HFFc6 (cell line): ENCODE measurements around the gene TRIM43B. TPM values are rescaled to one million over a fixed set of nuclear protein-coding genes. Genes with fewer than 3 reads are reported as not detected.
"Not testable (repeated sequence)": the region's sequence is repeated elsewhere in the genome, so short reads cannot be mapped to it uniquely, and the experiment has no call there.

Experiments
- DNase-seq: peaks from one replicate; pipeline ENCODE4 v3.0.0-alpha.2; 2018
- H3K27ac Mint-ChIP-seq: 2 replicates; pipeline ENCODE4 v1.8.0; 2020; ENCODE audit warnings: mild to moderate bottlenecking, mixed read lengths
- H3K27me3 Mint-ChIP-seq: 2 replicates; pipeline ENCODE4 v1.8.0; 2021; ENCODE audit warnings: mild to moderate bottlenecking, moderate library complexity, mixed read lengths; ENCODE audit not compliant: insufficient read depth
- H3K36me3 Mint-ChIP-seq: 2 replicates; pipeline ENCODE4 v1.8.0; 2021; ENCODE audit warnings: low read depth, mixed read lengths
- H3K4me1 Mint-ChIP-seq: 2 replicates; pipeline ENCODE4 v1.8.0; 2020; ENCODE audit warnings: low read depth, mixed read lengths
- H3K4me3 Mint-ChIP-seq: 2 replicates; pipeline ENCODE4 v1.8.0; 2020; ENCODE audit warnings: mild to moderate bottlenecking, moderate library complexity, mixed read lengths
- H3K9me3 Mint-ChIP-seq: 2 replicates; pipeline ENCODE4 v1.8.0; 2020; ENCODE audit warnings: mild to moderate bottlenecking, mixed read lengths
- CTCF ChIP-seq: fragments of 200-600 bp; sonication (generic); IDR thresholded peaks from 2 replicates; pipeline ENCODE4 v1.5.0; 2021; ENCODE audit warnings: antibody characterized with exemption, mild to moderate bottlenecking
- total RNA-seq, 6 experiments: library from RNA; stranded (reverse); fragmentation: NEBNext Ultra II Directional; extraction: Animal tissue kit (Norgen Biotek cat#: 25700); gene quantifications; 2 replicates in 1 of 6; 3 replicates in 5 of 6; pipeline ENCODE4 v1.2.3, GENCODE V29; 2021

The TRIM43B gene
- total RNA-seq, 6 experiments from 2014 or later, result not detected

- no peak for DNase-seq
- TF ChIP-seq CTCF, result no peak
- Mint-ChIP-seq H3K9me3 (no peaks in the 10 kb centered on the region; the same call in 1 of the 2 replicates), H3K27me3 (peaks cover 1% of the 10 kb centered on the region; the same call in 1 of the 2 replicates), H3K27ac (no peak overlapping the region), H3K36me3 (peaks cover 9% of the 10 kb centered on the region; the same call in 1 of the 2 replicates), H3K4me3 (no peak overlapping the region; the same call in 1 of the 2 replicates), H3K4me1 (peaks cover 28% of the 10 kb centered on the region)
Observed at GRCh38 chr2:95524195-95524594, 39.6 kb upstream of the TRIM43B start.

DNA sequence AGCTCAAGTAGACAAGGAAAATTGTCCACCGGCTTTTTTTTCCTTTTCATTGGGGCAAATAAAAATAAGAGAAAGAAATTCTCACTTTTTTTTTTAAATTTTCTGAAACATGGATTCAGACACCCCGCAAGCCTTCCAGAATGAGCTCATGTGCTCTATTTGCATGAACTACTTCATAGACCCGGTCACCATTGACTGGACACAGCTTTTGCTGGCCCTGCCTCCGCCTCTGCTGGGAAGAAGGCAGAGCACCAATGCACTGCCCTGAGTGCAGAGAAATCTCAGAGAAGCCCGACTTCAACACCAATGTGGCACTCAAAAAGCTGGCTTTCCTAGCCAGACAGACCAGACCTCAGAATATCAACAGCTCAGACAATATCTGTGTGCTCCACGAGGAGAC lies 30.2 kb upstream of the TRIM43B start:
- Mint-ChIP-seq H3K27me3 (no peaks in the 10 kb centered on the region; the same call in 1 of the 2 replicates), H3K4me1 (no peaks in the 10 kb centered on the region)
- TF ChIP-seq CTCF, result no peak

DNA sequence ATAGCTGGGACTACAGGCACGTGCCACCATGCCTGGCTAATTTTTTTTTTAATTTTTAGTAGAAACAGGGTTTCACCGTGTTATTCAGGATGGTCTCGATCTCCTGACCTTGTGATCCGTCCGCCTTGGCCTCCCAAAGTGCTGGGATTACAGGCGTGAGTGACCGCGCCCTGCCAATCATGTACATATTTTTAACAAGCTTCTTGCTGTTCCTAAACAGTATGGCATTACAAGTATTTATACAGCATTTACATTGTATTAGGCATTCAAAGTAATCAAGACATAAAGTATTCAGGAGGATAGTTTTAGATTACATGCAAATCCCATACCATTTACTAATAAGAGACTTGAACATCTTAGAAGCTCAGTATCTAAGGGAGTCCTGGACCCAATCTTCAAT lies 29.7 kb upstream of the TRIM43B start:
- H3K4me1 Mint-ChIP-seq, H3K36me3 Mint-ChIP-seq, H3K9me3 Mint-ChIP-seq, H3K27me3 Mint-ChIP-seq, DNase-seq, H3K27ac Mint-ChIP-seq, H3K4me3 Mint-ChIP-seq: not testable (repeated sequence)

More for the DNA sequence above, 30.2 kb upstream of the TRIM43B start:
- H3K36me3 Mint-ChIP-seq, result no peaks in the 10 kb centered on the region
- H3K9me3 Mint-ChIP-seq, result no peaks in the 10 kb centered on the region
- H3K27ac Mint-ChIP-seq, result no peak overlapping the region
- no peak overlapping the region for H3K4me3 Mint-ChIP-seq
- no peak for DNase-seq

DNA sequence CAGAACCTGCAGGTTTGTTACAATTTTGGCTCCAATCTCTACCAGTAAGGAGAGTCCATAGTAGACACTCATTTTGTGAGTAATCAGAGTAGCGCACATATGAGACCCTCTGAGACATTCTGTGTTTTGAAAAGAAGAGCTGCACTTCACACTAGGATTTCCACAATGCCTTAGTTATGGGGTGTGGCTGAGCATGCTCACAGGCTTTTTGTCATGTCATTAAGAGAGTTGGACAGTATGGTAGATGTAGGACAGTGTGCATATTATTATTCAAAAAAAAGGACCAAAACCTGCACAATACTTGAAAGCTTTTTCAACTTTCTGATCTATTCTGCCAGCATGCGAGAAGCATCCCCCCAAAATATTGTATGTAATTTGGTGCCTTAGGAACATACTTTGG lies 24.9 kb upstream of the TRIM43B start:
- no peaks in the 10 kb centered on the region for H3K4me1 Mint-ChIP-seq
- H3K27ac Mint-ChIP-seq, result no peak overlapping the region
- H3K9me3 Mint-ChIP-seq, result no peaks in the 10 kb centered on the region
- TF ChIP-seq CTCF, result no peak
- peaks cover 3% of the 10 kb centered on the region; the same call in 1 of the 2 replicates for H3K27me3 Mint-ChIP-seq
- no peak overlapping the region for H3K4me3 Mint-ChIP-seq
- no peaks in the 10 kb centered on the region for H3K36me3 Mint-ChIP-seq
- no peak for DNase-seq

- peaks cover 9% of the 10 kb centered on the region for H3K27me3 Mint-ChIP-seq
- DNase-seq, result no peak
- H3K27ac Mint-ChIP-seq, result no peak overlapping the region
- no peaks in the 10 kb centered on the region for H3K4me1 Mint-ChIP-seq
- H3K9me3 Mint-ChIP-seq, result no peaks in the 10 kb centered on the region
- no peak overlapping the region for H3K4me3 Mint-ChIP-seq
- H3K36me3 Mint-ChIP-seq, result no peaks in the 10 kb centered on the region
- TF ChIP-seq CTCF, result no peak
Observed at GRCh38 chr2:95505222-95505621, 20.7 kb upstream of the TRIM43B start.

GRCh38 chr2:95500854-95501253 lies 16.3 kb upstream of the TRIM43B start:
- no peaks in the 10 kb centered on the region for H3K4me1 Mint-ChIP-seq
- peaks cover 11% of the 10 kb centered on the region for H3K27me3 Mint-ChIP-seq
- H3K4me3 Mint-ChIP-seq, result no peak overlapping the region
- no peak overlapping the region for H3K27ac Mint-ChIP-seq
- no peak for DNase-seq
- no peak for TF ChIP-seq CTCF
- H3K9me3 Mint-ChIP-seq, result no peaks in the 10 kb centered on the region
- H3K36me3 Mint-ChIP-seq, result no peaks in the 10 kb centered on the region

- H3K27me3 Mint-ChIP-seq, DNase-seq, H3K9me3 Mint-ChIP-seq, H3K4me3 Mint-ChIP-seq, H3K4me1 Mint-ChIP-seq, H3K36me3 Mint-ChIP-seq, H3K27ac Mint-ChIP-seq: not testable (repeated sequence)
Observed at GRCh38 chr2:95492076-95492475, 7.5 kb upstream of the TRIM43B start.

DNA sequence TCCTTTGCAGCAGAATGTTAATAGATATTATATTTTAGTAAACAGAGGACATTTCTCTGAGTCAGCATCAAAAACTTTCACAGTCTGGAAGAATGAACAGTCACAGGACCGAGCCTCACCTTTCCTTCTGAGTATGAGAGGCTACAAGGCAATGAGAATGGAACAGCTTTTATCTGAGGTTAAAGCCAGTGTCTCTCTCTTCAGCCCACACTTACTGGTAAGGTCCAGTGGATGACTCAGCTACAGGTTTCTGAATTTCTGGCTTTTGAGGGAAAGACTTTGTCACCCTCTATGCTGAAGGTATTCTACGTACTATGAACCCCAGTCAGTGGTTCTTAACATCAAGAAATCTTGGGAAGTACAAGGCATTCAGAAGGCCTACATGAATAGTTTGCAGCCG lies 9.5 kb downstream of the TRIM43B start:
- not testable (repeated sequence) for H3K36me3 Mint-ChIP-seq, DNase-seq, H3K27me3 Mint-ChIP-seq, H3K4me1 Mint-ChIP-seq, H3K9me3 Mint-ChIP-seq, H3K27ac Mint-ChIP-seq, H3K4me3 Mint-ChIP-seq

DNA sequence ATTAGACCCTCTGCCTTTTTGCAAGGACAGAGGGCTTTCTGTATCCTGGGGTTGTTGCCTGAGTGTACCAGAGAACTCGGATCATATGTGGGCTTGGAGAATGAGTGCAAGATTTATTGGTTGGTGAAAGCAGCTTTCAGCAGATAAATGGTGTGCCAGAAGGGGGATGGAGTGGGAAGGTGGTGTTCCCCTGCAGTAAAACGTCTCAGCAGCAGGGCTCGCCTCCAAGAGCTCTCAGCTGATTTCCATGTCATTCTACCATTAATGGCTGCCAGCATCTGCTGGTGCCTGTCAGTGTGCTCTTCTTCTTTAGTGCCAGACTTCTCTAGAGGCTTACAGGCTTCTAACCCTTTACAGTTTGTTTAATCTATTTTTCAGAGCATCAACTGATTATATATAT lies 16.6 kb downstream of the TRIM43B start:
- not testable (repeated sequence) for DNase-seq, H3K27ac Mint-ChIP-seq, H3K4me1 Mint-ChIP-seq, H3K27me3 Mint-ChIP-seq, H3K4me3 Mint-ChIP-seq, H3K36me3 Mint-ChIP-seq, H3K9me3 Mint-ChIP-seq

DNA sequence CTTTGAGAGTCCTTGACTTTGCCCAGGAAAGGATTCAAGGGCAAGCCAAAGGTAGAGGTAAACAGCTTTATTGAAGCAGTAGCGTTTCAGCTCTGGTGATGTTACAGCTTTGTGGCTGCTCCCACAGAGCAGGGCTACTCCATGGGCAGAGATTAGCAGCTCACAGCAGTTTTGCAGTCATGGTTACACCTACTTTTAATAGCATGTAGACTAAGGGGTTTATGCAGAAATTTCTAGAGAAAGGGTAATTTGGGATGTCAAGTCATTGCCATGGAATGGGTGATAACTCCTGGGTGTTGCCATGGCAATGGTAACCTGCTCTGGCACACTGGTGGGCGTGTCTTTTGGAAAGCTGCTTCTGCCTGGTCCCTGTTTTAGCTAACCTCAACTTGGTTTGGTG lies 18.0 kb downstream of the TRIM43B start:
- H3K27ac Mint-ChIP-seq, result not testable (repeated sequence)

More for the DNA sequence above, 18.0 kb downstream of the TRIM43B start:
- not testable (repeated sequence) for DNase-seq, H3K9me3 Mint-ChIP-seq, H3K4me3 Mint-ChIP-seq, H3K4me1 Mint-ChIP-seq, H3K36me3 Mint-ChIP-seq, H3K27me3 Mint-ChIP-seq
